ENCODE results near the gene ANTXR2.

DNA sequence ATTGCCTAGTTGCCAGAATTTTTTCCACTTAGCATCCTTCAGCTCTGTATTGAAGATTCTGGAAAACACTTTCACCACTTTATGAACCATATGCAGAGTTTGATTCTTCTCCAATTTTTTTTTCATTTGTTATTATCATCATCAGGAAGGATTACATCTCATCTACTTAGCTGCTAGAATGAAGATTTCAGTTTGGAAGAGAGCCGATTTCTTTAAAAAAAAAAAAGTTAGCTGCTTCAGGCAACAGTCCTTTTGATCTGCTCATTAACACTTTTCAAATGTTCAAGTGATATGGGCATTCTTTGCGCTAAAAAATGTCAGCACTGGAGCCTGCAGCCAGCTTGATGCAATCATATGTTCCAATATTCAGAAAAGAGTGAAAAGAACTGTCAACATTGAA is 76.2 kb downstream of the ANTXR2 start:
- TF ChIP-seq POLR2AphosphoS5 (IDR thresholded peaks at IDR 0.05; ENCODE audit: insufficient read depth in 1 of 2, low read depth in 1 of 2) (no peak), POLR2A (IDR thresholded peaks at IDR 0.05) (no peak)

All from vagina (tissue), 2 donors.